ENCODE measurements around the gene KCNE3. TPM values are rescaled to one million over a fixed set of nuclear protein-coding genes. Genes with fewer than 3 reads are reported as not detected.

The KCNE3 gene
- 2.1 TPM for total RNA-seq

GRCh38 chr11:74466916-74467885 lies at the start of gene KCNE3:
Gene KCNE3, minus strand, starts transcription at chr11:74467549. Its CDS starts 9,986 bp downstream, at chr11:74457563.
- ATAC-seq, result peak; percentile 80
- no peak for DNase-seq (ENCODE audit: low spot score)

- no peak for DNase-seq (ENCODE audit: low spot score)
- ATAC-seq, result no peak
These were observed 40.2 kb upstream of the KCNE3 start for GRCh38 chr11:74507582-74507981.

- DNase-seq (ENCODE audit: low spot score) (no peak), ATAC-seq (no peak)
These were observed 39.5 kb upstream of the KCNE3 start for GRCh38 chr11:74506823-74507222.

GRCh38 chr11:74505911-74506310 lies 38.6 kb upstream of the KCNE3 start:
- ATAC-seq (no peak), DNase-seq (ENCODE audit: low spot score) (no peak)

GRCh38 chr11:74504100-74504691 lies 36.8 kb upstream of the KCNE3 start:
- no peak for ATAC-seq
- no peak for DNase-seq (ENCODE audit: low spot score)

GRCh38 chr11:74494916-74495315 lies 27.6 kb upstream of the KCNE3 start:
- no peak for DNase-seq (ENCODE audit: low spot score)
- ATAC-seq, result no peak

GRCh38 chr11:74493791-74494630 lies 26.7 kb upstream of the KCNE3 start:
- DNase-seq (ENCODE audit: low spot score) (no peak), ATAC-seq (no peak)

GRCh38 chr11:74492974-74493790 lies 25.8 kb upstream of the KCNE3 start, which contains the start of gene LIPT2:
Gene LIPT2, minus strand, starts transcription at chr11:74493724. Its CDS starts 21 bp downstream, at chr11:74493703.
- ATAC-seq, result peak; percentile 95
- DNase-seq (ENCODE audit: low spot score), result peak; percentile 99

GRCh38 chr11:74492084-74492483 lies 24.7 kb upstream of the KCNE3 start:
- ATAC-seq, result no peak

GRCh38 chr11:74490941-74491340 lies 23.6 kb upstream of the KCNE3 start:
- DNase-seq (ENCODE audit: low spot score), result no peak

More at GRCh38 chr11:74492084-74492483, 24.7 kb upstream of the KCNE3 start:
- no peak for DNase-seq (ENCODE audit: low spot score)

GRCh38 chr11:74487875-74488274 lies 20.5 kb upstream of the KCNE3 start:
- DNase-seq (ENCODE audit: low spot score), result no peak
- peak; percentile 62 for ATAC-seq

More at GRCh38 chr11:74490941-74491340, 23.6 kb upstream of the KCNE3 start:
- no peak for ATAC-seq

- no peak for ATAC-seq
- no peak for DNase-seq (ENCODE audit: low spot score)
These were observed 18.5 kb upstream of the KCNE3 start for GRCh38 chr11:74485868-74486267.

GRCh38 chr11:74480688-74481417 lies 13.5 kb upstream of the KCNE3 start:
- no peak for DNase-seq (ENCODE audit: low spot score)
- ATAC-seq, result no peak

- no peak for DNase-seq (ENCODE audit: low spot score)
- no peak for ATAC-seq
These were observed 12.4 kb upstream of the KCNE3 start for GRCh38 chr11:74479732-74480123.

GRCh38 chr11:74478877-74479731 lies 11.8 kb upstream of the KCNE3 start:
- ATAC-seq (no peak), DNase-seq (ENCODE audit: low spot score) (no peak)

GRCh38 chr11:74476536-74476935 lies 9.2 kb upstream of the KCNE3 start:
- no peak for DNase-seq (ENCODE audit: low spot score)
- ATAC-seq, result no peak

- ATAC-seq, result peak; percentile 18
- DNase-seq (ENCODE audit: low spot score), result no peak
These were observed 7.0 kb upstream of the KCNE3 start for GRCh38 chr11:74474316-74474715.

GRCh38 chr11:74473382-74474173 lies 6.2 kb upstream of the KCNE3 start:
- DNase-seq (ENCODE audit: low spot score), result no peak
- ATAC-seq, result peak; percentile 31

Measured in left lobe of liver (tissue), 2 donors.